KBM-7 (cell line): ENCODE results near the gene VWA8.
"Not testable (repeated sequence)": the region's sequence is repeated elsewhere in the genome, so short reads cannot be mapped to it uniquely, and the experiment has no call there.

Experiments
- DNase-seq: peaks from one replicate; pipeline ENCODE4 v3.0.0-alpha.2; 2015
- in situ Hi-C: fragments of 300-500 bp; cut with MboI; formaldehyde crosslinking; loops from 2 replicates; pipeline ENCODE4 v1.14.3; 2020; ENCODE audit warnings: low sequenced_read_pairs, low pct_unique_long_range_greater_than_20kb, mixed read lengths

VWA8 gene

GRCh38 chr13:41970918-41971317 lies 10.0 kb upstream of the VWA8 start:
- no peak for DNase-seq
- in situ Hi-C loops, result no loop called here

GRCh38 chr13:41970022-41970421 lies 9.1 kb upstream of the VWA8 start:
- in situ Hi-C loops, result no loop called here
- DNase-seq, result peak; percentile 73

- in situ Hi-C loops, result no loop called here
- no peak for DNase-seq
These were observed 8.2 kb upstream of the VWA8 start for GRCh38 chr13:41969072-41969471.

- DNase-seq, result no peak
- in situ Hi-C loops, result no loop called here
These were observed 5.8 kb upstream of the VWA8 start for GRCh38 chr13:41966671-41967070.

- DNase-seq, result no peak
- in situ Hi-C loops, result no loop called here
These were observed 2.1 kb upstream of the VWA8 start for GRCh38 chr13:41962994-41963393.

DNA sequence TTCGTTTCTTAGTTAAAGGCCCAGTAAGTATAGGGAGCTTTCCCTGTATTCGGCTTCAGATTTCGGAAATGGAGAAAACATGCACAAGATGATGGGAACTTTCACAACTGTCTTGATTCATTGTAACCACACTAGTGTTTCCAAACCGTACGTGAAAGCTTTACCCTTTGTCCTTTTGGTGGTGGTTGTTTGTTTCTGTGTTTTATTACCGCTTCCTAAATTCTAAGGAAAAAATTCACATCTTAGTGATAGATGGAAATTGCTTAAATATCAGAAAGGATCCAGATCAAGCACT lies 504 bp upstream of the VWA8 start:
- no peak for DNase-seq
- in situ Hi-C loops, result no loop called here

- in situ Hi-C loops, result no loop called here
- DNase-seq, result peak; percentile 45
These were observed 685 bp downstream of the VWA8 start for GRCh38 chr13:41960211-41960636.

DNA sequence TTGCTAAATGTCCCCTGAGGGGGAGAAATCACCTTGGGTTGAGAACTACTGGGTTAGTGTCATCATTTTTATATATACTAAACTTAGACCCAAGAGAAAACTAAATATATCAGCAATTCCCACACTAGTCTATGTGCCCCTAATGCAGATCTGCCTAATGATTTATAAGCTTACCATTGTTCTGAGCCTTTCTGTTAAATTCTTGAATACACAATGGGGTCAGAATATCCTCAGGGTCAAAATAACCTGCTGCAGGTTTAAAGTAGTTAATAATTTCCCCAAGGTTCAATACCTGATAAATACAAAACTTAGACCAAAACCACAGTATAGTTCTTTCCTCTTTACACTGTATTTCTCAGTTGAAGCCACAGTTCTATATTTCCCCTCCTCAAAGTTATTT lies 4.6 kb downstream of the VWA8 start:
- no peak for DNase-seq
- in situ Hi-C loops, result no loop called here

DNA sequence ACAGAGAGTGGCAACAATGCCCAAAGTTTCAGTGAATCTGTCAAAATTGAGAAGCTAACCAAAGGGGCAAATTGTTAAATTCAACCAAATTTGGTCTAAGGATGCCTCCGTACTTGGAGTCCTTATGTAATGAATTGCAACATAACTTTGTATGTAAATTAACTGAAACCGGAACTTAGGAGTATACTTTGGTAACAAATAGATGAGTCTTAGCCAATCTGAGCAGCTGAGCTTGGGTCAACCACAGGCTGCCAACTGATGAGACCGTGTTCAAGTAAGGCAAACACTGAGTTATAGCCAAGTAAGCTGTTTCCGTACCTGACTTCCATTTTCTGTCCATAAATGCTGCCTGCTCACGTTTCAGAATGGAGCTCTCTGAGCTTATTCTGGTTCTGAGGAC lies 5.3 kb downstream of the VWA8 start:
- no peak for DNase-seq
- in situ Hi-C loops, result no loop called here

GRCh38 chr13:41954226-41954625 lies 6.7 kb downstream of the VWA8 start:
- no peak for DNase-seq
- in situ Hi-C loops, result no loop called here

- in situ Hi-C loops, result no loop called here
- DNase-seq, result no peak
These were observed 8.2 kb downstream of the VWA8 start for GRCh38 chr13:41952749-41953148.

GRCh38 chr13:41949104-41949503 lies 11.8 kb downstream of the VWA8 start:
- DNase-seq, in situ Hi-C loops: not testable (repeated sequence)

GRCh38 chr13:41945926-41946325 lies 15.0 kb downstream of the VWA8 start:
- in situ Hi-C loops, result no loop called here
- DNase-seq, result no peak

DNA sequence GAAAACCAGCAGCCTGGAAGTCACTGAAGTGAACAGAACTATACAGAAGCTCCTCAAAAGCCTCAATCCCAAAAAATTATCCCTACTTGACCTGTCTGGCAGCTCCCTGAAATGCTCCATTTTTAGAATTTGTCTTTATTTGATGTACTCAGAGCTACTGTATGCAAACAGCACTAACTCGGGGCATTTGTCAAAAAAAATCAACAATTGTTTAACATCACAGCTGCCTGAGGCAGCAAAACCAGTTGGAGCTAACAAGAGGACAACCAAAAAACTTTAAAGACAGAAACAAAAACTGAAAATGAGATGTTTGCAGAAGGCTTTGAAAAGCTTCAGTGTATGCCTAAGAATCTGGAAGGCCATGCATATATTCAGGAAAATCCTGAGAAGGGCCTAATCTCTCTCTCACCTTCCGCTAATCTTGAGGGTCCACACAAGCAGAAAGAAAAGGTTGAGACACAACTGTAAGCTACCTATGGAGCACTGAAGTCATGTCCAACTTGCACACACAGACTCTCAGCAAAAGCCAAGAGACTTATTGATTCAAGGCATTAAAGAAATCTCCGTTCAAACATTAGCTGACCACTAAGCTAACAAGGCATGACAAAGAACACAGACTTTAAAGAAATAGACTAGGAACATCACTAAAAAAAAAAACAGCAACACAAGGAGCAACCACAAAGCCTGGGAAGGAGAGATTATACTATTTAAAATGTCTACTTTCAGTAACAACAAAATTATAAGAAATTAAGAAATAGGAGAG lies 16.1 kb downstream of the VWA8 start:
- in situ Hi-C loops, result no loop called here
- no peak for DNase-seq

DNA sequence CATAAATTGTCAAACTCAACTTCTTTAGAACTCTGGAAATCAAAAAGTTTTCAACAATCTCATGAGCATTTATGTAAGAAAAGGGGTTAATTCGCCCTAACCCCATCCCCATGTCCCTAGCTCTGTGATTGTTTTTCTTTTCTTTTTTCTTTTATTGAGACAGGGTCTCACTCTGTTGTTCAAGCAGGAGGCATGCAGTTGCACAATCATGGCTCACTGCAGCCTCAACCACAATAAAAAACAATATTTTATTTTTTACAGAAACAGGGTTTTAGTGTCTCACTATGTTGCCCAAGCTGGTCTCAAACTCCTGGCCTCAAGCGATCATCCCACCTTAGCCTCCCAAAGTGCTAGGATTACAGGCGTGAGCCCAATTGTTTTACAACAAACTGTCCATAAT lies 16.7 kb downstream of the VWA8 start:
- DNase-seq, result no peak
- in situ Hi-C loops, result no loop called here

DNA sequence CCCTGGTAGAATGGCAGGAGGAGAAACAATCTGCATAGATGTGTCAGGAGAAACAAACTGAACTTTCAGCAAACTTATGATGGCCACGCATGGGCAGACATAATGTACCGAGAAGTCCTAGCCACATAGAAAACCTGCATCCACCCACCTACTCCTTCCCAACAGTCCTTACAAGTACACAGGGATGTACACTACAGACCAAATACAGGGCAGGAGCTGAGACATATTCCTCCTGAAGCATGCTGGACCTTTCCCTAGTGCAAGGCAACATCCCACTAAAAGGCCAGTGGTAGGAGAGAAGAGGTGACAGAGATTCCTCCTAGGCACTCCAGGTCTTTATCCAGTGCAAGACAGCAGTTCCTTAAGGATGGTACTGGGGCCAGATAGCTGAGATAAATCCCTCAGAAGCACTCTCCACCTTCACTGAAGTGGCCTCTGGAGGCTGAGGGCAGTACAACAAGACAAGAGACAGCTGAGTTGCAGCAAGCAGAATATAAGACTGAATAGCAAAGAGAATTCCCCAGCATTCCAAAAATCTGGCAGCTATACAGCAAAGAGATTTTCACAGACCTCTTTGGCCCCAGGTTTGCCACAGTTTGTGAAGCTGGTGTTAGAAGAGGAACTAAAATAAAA lies 18.3 kb downstream of the VWA8 start:
- DNase-seq, result no peak
- in situ Hi-C loops, result no loop called here

- DNase-seq, result no peak
- in situ Hi-C loops, result no loop called here
These were observed 19.7 kb downstream of the VWA8 start for GRCh38 chr13:41941174-41941573.

DNA sequence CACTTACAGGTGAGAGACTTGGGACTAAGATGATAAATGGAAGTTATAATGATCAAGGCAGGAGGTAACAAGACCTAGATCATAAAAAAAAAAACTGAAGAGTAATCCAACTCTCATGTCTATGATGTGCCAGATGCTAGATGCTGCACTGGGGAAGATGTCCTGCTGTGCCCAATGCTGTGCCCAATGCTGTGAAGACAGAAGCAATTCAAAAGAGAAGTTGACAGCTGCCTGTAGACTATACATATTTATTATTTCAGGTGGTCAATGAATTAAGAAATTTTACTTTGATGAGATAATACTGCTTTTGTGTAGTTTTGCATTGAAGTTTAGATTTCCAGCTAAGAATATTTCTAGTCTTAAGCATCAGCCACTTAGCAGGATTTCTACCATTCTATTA lies 21.5 kb downstream of the VWA8 start:
- DNase-seq, result no peak
- in situ Hi-C loops, result no loop called here

DNA sequence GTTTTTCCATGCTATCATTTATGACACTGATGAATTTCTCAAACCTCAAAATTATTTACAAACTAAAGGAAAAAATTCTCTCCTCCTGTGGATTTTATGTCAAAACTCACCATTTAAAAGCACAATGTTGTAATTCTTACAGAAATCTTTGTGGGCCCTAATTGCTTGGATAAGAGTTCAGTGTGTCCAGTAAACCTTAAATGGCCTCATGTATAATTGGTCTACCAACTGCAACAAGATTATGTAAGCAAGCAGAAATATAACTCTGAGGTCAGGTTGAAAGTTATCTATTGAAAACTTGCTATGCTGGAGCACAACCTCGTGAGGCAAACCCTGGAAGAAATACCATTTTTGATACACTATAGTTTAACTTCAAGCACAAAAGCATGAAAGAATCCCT lies 22.0 kb downstream of the VWA8 start:
- in situ Hi-C loops, result no loop called here
- DNase-seq, result no peak

GRCh38 chr13:41937388-41937787 lies 23.5 kb downstream of the VWA8 start:
- in situ Hi-C loops, result no loop called here
- no peak for DNase-seq

DNA sequence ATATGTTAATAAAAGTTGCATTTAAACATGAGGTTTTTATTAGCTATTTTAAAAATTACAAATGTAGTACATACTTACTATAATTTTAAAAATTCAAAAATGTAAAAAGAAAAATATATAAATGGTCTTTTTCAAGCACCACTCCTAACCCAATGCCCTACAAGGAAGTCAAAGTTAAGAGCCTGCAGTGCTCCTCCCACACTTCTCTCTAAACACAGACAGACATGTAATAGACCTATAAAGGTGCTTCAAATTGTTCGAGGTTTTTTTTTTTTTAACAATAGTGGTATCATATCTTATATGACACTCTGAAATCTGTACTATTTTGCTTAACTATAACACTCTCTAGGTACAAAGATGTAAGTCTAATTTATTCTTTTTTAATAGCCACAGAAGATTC lies 25.4 kb downstream of the VWA8 start:
- in situ Hi-C loops, result no loop called here
- DNase-seq, result no peak
